Keratinocyte (primary cell): ENCODE data around the gene ADIG. TPM values are rescaled to one million over a fixed set of nuclear protein-coding genes. Genes with fewer than 3 reads are reported as not detected.

Experiments used
- DNase-seq: peaks from one replicate; pipeline ENCODE4 v3.0.0-alpha.2; 2011; ENCODE audit warnings: low read depth, missing footprints, low spot score
- FAIRE-seq: peaks from 2 replicates; lab custom pipeline; 2011; peaks lifted over from hg19 to GRCh38; lab: Jason Lieb, UNC
- H2AFZ ChIP-seq: 2 replicates; pipeline ENCODE4 v1.6.0; 2012; ENCODE audit warnings: low read length, control low read depth, inconsistent platforms; ENCODE audit not compliant: control insufficient read depth
- H3K27ac ChIP-seq: 2 replicates; pipeline ENCODE4 v1.5.1; 2011; ENCODE audit warnings: low read length; ENCODE audit not compliant: control insufficient read depth, insufficient read depth
- H3K27me3 ChIP-seq: 3 replicates; pipeline ENCODE4 v1.6.0; 2011; ENCODE audit warnings: low read length; ENCODE audit not compliant: control insufficient read depth, insufficient read depth; ENCODE audit errors: extremely low read depth
- H3K36me3 ChIP-seq, 2 experiments: 2 replicates in 1 of 2; 3 replicates in 1 of 2; pipeline ENCODE4 v1.5.1; 2011; ENCODE audit warnings: low read length in 2 of 2, mild to moderate bottlenecking in 1 of 2; ENCODE audit not compliant: control insufficient read depth in 2 of 2, insufficient read depth in 2 of 2; ENCODE audit errors: extremely low read depth in 1 of 2
- H3K4me1 ChIP-seq: 3 replicates; pipeline ENCODE4 v1.5.1; 2011; ENCODE audit warnings: low read length; ENCODE audit not compliant: control insufficient read depth, insufficient read depth; ENCODE audit errors: extremely low read depth
- H3K4me2 ChIP-seq: 3 replicates; pipeline ENCODE4 v1.6.0; 2011; ENCODE audit warnings: low read depth, low read length; ENCODE audit not compliant: control insufficient read depth, insufficient read depth; ENCODE audit errors: extremely low read depth
- H3K4me3 ChIP-seq, 3 experiments: fragments of 200-600 bp in 1 of 3; sonication (generic) in 1 of 3; 2 replicates in 2 of 3; 3 replicates in 1 of 3; pipeline ENCODE4 v1.5.1; 2011 to 2016; ENCODE audit warnings: low read length in 3 of 3, mild to moderate bottlenecking in 3 of 3, control low read depth in 2 of 3, inconsistent platforms in 1 of 3, low read depth in 1 of 3, mixed read lengths in 1 of 3, mixed run types in 1 of 3, moderate library complexity in 1 of 3; ENCODE audit not compliant: control insufficient read depth in 2 of 3, insufficient read depth in 2 of 3; ENCODE audit errors: extremely low read depth in 1 of 3
- H3K79me2 ChIP-seq: 2 replicates; pipeline ENCODE4 v1.6.0; 2012; ENCODE audit warnings: low read length; ENCODE audit not compliant: control insufficient read depth, insufficient read depth
- H3K9ac ChIP-seq: 3 replicates; pipeline ENCODE4 v1.6.0; 2011; ENCODE audit warnings: low read length; ENCODE audit not compliant: control insufficient read depth, insufficient read depth; ENCODE audit errors: extremely low read depth
- H3K9me1 ChIP-seq: 3 replicates; pipeline ENCODE4 v1.6.0; 2011; ENCODE audit warnings: low read length; ENCODE audit not compliant: control insufficient read depth, insufficient read depth; ENCODE audit errors: extremely low read depth
- H3K9me3 ChIP-seq: 2 replicates; pipeline ENCODE4 v1.5.1; 2012; ENCODE audit warnings: low read depth, low read length; ENCODE audit not compliant: control insufficient read depth
- H4K20me1 ChIP-seq: 3 replicates; pipeline ENCODE4 v1.6.0; 2011; ENCODE audit warnings: low read length; ENCODE audit not compliant: control insufficient read depth, insufficient read depth; ENCODE audit errors: extremely low read depth
- EZH2 ChIP-seq: IDR thresholded peaks from one replicate; pipeline ENCODE4 v1.6.1; 2012; ENCODE audit warnings: inconsistent platforms, mild to moderate bottlenecking, low read length, moderate library complexity
- dilution Hi-C: fragments of 300-500 bp; cut with MboI; formaldehyde crosslinking; loops from one replicate; pipeline ENCODE4 v1.7.0; 2020; ENCODE audit warnings: low sequenced_read_pairs; ENCODE audit not compliant: extremely low pct_ligation_motif_present
- polyA plus RNA-seq, 5 experiments: library from polyadenylated mRNA; depleted of rRNA in 3 of 5; stranded (reverse) in 3 of 5; stranded (forward) in 1 of 5; unstranded in 1 of 5; fragments of >200 nt; gene quantifications; 1 replicate in 1 of 5; 2 replicates in 3 of 5; 3 replicates in 1 of 5; pipeline versions ENCODE4 v1.2.1 to v1.2.3, GENCODE V29; 2011 to 2012; ENCODE audit warnings: missing spikeins in 2 of 5, low read depth in 1 of 5, low replicate concordance in 1 of 5
- TF ChIP-seq, protein P1 (sequence below), 3 experiments: IDR thresholded peaks in 1 of 3; conservative IDR thresholded peaks in 1 of 3; optimal IDR thresholded peaks in 1 of 3; 2 replicates in 2 of 3; 3 replicates in 1 of 3; pipeline versions ENCODE3 to v1.5.1; 2011; ENCODE audit warnings: low read length in 3 of 3, mild to moderate bottlenecking in 3 of 3, moderate library complexity in 2 of 3, control low read depth in 1 of 3, inconsistent platforms in 1 of 3; ENCODE audit not compliant: insufficient read depth in 2 of 3; ENCODE audit errors: extremely low read depth in 1 of 3

ADIG gene
- polyA plus RNA-seq, 1 donor (not counting 4 experiments of a cell fraction or from before 2014, with no cell fraction given): not detected

DNA sequence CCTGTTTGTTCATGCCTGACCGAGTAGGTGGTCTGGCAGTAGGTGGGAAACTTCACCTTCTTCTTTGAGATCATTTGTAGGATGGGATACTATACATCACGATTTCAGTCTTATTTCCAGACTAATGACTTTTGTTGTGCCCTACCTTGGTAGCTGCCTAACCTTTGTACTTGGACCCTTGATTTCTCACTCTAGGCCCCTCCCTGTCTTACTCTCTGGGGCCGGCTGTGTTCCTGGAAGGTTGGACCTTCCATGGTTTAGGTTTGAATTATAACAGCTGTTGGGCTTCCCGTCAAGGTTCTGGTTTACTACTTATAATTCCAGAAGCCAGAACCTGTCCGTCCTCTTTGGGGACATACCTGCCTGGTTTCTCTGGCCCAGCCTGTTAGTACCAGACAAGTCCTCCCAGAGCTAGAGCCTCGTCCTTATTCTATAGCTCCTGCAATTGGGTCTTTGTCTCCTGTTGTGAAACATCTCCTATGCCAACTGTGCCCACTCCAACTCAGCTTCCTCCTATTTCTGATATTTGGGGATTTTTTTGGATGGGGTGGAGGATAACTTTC, 14.9 kb upstream of the ADIG start:
- Histone ChIP-seq H3K27ac (no peak overlapping the region), H3K9me3 (no peaks in the 10 kb centered on the region), H3K27me3 (no peaks in the 10 kb centered on the region), H4K20me1 (no peaks in the 10 kb centered on the region), H3K4me2 (no peak overlapping the region), H3K36me3 (peaks cover 9 to 19% of the 10 kb centered on the region in 2 experiments), H3K79me2 (no peaks in the 10 kb centered on the region), H3K4me3 (no peak overlapping the region), H3K9ac (no peak overlapping the region), H2AFZ (no peak overlapping the region), H3K9me1 (no peaks in the 10 kb centered on the region), H3K4me1 (no peaks in the 10 kb centered on the region)
- TF ChIP-seq, protein P1, sequence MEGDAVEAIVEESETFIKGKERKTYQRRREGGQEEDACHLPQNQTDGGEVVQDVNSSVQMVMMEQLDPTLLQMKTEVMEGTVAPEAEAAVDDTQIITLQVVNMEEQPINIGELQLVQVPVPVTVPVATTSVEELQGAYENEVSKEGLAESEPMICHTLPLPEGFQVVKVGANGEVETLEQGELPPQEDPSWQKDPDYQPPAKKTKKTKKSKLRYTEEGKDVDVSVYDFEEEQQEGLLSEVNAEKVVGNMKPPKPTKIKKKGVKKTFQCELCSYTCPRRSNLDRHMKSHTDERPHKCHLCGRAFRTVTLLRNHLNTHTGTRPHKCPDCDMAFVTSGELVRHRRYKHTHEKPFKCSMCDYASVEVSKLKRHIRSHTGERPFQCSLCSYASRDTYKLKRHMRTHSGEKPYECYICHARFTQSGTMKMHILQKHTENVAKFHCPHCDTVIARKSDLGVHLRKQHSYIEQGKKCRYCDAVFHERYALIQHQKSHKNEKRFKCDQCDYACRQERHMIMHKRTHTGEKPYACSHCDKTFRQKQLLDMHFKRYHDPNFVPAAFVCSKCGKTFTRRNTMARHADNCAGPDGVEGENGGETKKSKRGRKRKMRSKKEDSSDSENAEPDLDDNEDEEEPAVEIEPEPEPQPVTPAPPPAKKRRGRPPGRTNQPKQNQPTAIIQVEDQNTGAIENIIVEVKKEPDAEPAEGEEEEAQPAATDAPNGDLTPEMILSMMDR (optimal IDR thresholded peaks at IDR 0.05 in 1 of 3, IDR thresholded peaks at IDR 0.05 in 1 of 3, conservative IDR thresholded peaks at IDR 0.05 in 1 of 3; ENCODE audit: extremely low read depth in 1 of 3, insufficient read depth in 2 of 3, low read length in 3 of 3): no peak
- TF ChIP-seq EZH2: no peak
- FAIRE-seq: no peak
- DNase-seq: no peak
- dilution Hi-C loops: no loop called here

DNA sequence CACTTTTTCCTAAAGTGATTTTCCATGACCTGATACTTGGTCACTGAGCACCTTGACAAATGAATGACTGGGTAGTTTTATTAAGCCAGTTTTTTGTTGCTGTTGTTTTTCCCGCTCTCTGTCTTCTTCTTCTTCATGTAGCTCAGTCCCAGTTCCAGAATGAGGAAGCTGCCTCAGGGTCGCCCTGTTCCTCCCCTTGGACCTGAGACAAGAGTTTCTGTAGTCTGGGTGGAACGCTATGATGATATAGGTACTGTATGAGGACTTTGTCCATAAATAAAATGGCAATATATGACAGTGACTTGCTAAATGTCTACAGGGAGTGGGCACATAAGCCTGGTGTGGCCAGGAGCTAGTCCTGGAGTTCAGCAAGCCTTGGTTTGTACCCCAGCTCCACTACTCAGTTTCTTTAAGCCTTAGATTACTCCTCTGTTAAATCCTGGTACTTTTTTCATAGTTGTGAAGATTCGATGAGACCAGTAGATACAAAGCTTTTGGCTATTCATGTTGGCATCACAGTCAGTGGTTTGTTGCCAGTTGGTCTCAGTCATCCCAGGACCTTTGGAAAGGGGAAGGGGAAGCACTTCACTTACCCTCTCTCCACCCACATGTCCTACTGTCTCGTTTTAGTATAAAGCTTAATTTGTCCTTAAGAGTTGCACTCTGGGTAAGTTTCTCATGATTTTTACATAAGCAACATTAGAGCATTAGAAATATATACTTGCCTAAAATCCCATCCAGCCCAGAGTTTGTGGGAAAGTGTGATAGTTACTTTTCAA, 11.1 kb upstream of the ADIG start:
- Histone ChIP-seq H3K27me3 (no peaks in the 10 kb centered on the region), H4K20me1 (no peaks in the 10 kb centered on the region), H3K9me3 (no peaks in the 10 kb centered on the region), H3K27ac (no peak overlapping the region), H3K4me3 (no peak overlapping the region), H3K9me1 (no peaks in the 10 kb centered on the region), H3K36me3 (peaks cover 11 to 19% of the 10 kb centered on the region in 2 experiments), H3K79me2 (no peaks in the 10 kb centered on the region), H3K9ac (no peak overlapping the region), H3K4me2 (no peak overlapping the region), H2AFZ (no peak overlapping the region), H3K4me1 (no peaks in the 10 kb centered on the region)
- TF ChIP-seq EZH2: no peak
- TF ChIP-seq, protein P1 (optimal IDR thresholded peaks at IDR 0.05 in 1 of 3, IDR thresholded peaks at IDR 0.05 in 1 of 3, conservative IDR thresholded peaks at IDR 0.05 in 1 of 3; ENCODE audit: extremely low read depth in 1 of 3, insufficient read depth in 2 of 3, low read length in 3 of 3): no peak
- dilution Hi-C loops: no loop called here
- FAIRE-seq (peak; percentile 17), DNase-seq (no peak)
